ENCODE measurements around the gene CARS2.

Gene CARS2

DNA sequence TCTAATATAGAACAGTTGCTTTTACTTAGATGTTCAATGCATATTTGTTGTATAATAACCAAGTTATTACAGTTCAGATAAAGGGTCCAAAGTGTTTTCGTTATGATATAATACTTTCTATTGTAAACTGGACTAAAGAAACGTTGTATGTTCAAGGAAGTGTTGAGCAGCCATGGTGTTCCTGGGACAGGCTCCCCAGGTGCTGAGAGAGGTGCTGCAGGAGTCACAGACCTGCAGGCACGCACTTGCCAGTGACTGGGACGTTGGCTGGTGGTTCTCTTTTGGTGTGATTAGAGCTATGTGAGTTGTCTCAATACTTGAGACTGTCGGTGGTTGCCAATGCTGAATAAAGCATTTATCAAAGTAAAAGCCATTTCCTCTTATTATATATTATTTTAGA is 17.1 kb upstream of the CARS2 start:
- CTCF ChIA-PET = no interaction called here
- H3K27ac ChIP-seq (ENCODE audit: extremely low read depth, low read depth, low read length) = no peak overlapping the region
- POLR2A ChIA-PET = interaction anchor here (1.4 kb wide), 1 partner anchor 8 kb away, joined by 7 read pairs; no protein-coding TSS in a partner anchor
- H3K4me1 ChIP-seq (ENCODE audit: control insufficient read depth, insufficient read depth, low read length) = no peaks in the 10 kb centered on the region; the same call in 1 of the 2 replicates
- H3K9me3 ChIP-seq (ENCODE audit: control insufficient read depth, insufficient read depth, low read depth, low read length) = no peaks in the 10 kb centered on the region
- H3K4me3 ChIP-seq (ENCODE audit: low read depth, low read length) = no peak overlapping the region
- TF ChIP-seq ZBTB49 (tag by site-specific recombination; IDR thresholded peaks at IDR 0.05; ENCODE audit: low read depth) (no peak), ZNF16 (tag by site-specific recombination; IDR thresholded peaks at IDR 0.05; ENCODE audit: low read depth) (no peak), ZSCAN5A (tag by site-specific recombination; IDR thresholded peaks at IDR 0.05) (no peak), ZFP41 (tag by site-specific recombination; IDR thresholded peaks at IDR 0.05; ENCODE audit: borderline replicate concordance) (no peak), ZBTB44 (tag by site-specific recombination; IDR thresholded peaks at IDR 0.05) (no peak), ZNF624 (tag by site-specific recombination; IDR thresholded peaks at IDR 0.05) (no peak), SP2 (tag by site-specific recombination; IDR thresholded peaks at IDR 0.05) (no peak), AEBP2 (tag by site-specific recombination; IDR thresholded peaks at IDR 0.05; ENCODE audit: borderline replicate concordance) (no peak), ZNF2 (tag by site-specific recombination; IDR thresholded peaks at IDR 0.05) (no peak)
- H3K36me3 ChIP-seq (ENCODE audit: control insufficient read depth in 2 of 2, insufficient read depth in 1 of 2, low read length in 2 of 2) = peaks cover 0 to 15% of the 10 kb centered on the region in 2 experiments; a peak in 2 of 3 replicates

DNA sequence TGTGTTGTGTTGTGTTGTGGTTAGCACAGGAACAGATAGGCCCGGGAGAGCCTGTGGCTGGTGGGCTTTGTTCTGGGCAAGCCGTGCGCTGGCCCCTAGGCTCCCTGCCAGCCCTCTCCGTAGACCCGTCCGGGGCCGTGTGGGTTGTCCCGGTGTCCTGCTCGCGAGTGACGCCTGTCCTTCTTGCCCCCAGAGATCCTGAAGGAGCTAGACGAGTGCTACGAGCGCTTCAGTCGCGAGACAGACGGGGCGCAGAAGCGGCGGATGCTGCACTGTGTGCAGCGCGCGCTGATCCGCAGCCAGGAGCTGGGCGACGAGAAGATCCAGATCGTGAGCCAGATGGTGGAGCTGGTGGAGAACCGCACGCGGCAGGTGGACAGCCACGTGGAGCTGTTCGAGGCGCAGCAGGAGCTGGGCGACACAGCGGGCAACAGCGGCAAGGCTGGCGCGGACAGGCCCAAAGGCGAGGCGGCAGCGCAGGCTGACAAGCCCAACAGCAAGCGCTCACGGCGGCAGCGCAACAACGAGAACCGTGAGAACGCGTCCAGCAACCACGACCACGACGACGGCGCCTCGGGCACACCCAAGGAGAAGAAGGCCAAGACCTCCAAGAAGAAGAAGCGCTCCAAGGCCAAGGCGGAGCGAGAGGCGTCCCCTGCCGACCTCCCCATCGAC is 13.3 kb upstream of the CARS2 start:
- Histone ChIP-seq H3K36me3 (ENCODE audit: control insufficient read depth in 2 of 2, insufficient read depth in 1 of 2, low read length in 2 of 2) (peaks cover 0 to 15% of the 10 kb centered on the region in 2 experiments; a peak in 2 of 3 replicates), H3K27ac (ENCODE audit: extremely low read depth, low read depth, low read length) (no peak overlapping the region), H3K9me3 (ENCODE audit: control insufficient read depth, insufficient read depth, low read depth, low read length) (no peaks in the 10 kb centered on the region), H3K4me3 (ENCODE audit: low read depth, low read length) (no peak overlapping the region), H3K4me1 (ENCODE audit: control insufficient read depth, insufficient read depth, low read length) (peaks cover 2% of the 10 kb centered on the region; the same call in 1 of the 2 replicates)
- ChIA-PET CTCF (interaction anchor here (0.6 kb wide), 1 partner anchor 27 kb away, joined by 3 read pairs; no protein-coding TSS in a partner anchor), POLR2A (no interaction called here)
- TF ChIP-seq ZNF202 (tag by site-specific recombination; IDR thresholded peaks at IDR 0.05; ENCODE audit: borderline replicate concordance) (peak; percentile 76), HOXC10 (CRISPR knock-in tag; IDR thresholded peaks at IDR 0.05) (no peak)

DNA sequence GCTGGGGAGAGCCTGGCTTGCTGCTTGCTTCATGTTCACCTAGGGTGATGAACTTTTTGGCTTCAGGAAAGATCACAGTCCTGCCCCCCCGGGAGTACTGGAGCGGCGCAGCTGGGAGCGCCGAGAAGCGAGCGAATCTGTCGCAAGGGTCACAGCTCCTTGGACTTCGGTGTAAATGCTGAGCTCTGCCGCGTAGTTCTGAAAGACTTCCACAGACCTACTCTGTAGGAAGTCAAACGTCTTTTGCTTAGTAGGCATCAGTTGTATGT is 10.3 kb upstream of the CARS2 start:
- no peaks in the 10 kb centered on the region for H3K9me3 ChIP-seq (ENCODE audit: control insufficient read depth, insufficient read depth, low read depth, low read length)
- H3K27ac ChIP-seq (ENCODE audit: extremely low read depth, low read depth, low read length) = peak overlapping the region; percentile 68; the same call in 1 of the 2 replicates
- peaks cover 0 to 15% of the 10 kb centered on the region in 2 experiments; a peak in 2 of 3 replicates for H3K36me3 ChIP-seq (ENCODE audit: control insufficient read depth in 2 of 2, insufficient read depth in 1 of 2, low read length in 2 of 2)
- POLR2A ChIA-PET = interaction anchor here (1.0 to 2.3 kb wide), 2 partner anchors 10 to 39 kb away, joined by 3 to 35 read pairs; partner anchors contain the start of gene CARS2
- peak overlapping the region; percentile 85 for H3K4me3 ChIP-seq (ENCODE audit: low read depth, low read length)
- CTCF ChIA-PET = interaction anchor here (1.1 to 1.5 kb wide), 4 partner anchors 14 to 104 kb away, joined by 3 to 5 read pairs (median 3); no protein-coding TSS in a partner anchor
- peaks cover 2% of the 10 kb centered on the region; the same call in 1 of the 2 replicates for H3K4me1 ChIP-seq (ENCODE audit: control insufficient read depth, insufficient read depth, low read length)
- TF ChIP-seq, protein P1, sequence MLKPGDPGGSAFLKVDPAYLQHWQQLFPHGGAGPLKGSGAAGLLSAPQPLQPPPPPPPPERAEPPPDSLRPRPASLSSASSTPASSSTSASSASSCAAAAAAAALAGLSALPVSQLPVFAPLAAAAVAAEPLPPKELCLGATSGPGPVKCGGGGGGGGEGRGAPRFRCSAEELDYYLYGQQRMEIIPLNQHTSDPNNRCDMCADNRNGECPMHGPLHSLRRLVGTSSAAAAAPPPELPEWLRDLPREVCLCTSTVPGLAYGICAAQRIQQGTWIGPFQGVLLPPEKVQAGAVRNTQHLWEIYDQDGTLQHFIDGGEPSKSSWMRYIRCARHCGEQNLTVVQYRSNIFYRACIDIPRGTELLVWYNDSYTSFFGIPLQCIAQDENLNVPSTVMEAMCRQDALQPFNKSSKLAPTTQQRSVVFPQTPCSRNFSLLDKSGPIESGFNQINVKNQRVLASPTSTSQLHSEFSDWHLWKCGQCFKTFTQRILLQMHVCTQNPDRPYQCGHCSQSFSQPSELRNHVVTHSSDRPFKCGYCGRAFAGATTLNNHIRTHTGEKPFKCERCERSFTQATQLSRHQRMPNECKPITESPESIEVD (tag by site-specific recombination; IDR thresholded peaks at IDR 0.05) = no peak
- TF ChIP-seq, protein P2, sequence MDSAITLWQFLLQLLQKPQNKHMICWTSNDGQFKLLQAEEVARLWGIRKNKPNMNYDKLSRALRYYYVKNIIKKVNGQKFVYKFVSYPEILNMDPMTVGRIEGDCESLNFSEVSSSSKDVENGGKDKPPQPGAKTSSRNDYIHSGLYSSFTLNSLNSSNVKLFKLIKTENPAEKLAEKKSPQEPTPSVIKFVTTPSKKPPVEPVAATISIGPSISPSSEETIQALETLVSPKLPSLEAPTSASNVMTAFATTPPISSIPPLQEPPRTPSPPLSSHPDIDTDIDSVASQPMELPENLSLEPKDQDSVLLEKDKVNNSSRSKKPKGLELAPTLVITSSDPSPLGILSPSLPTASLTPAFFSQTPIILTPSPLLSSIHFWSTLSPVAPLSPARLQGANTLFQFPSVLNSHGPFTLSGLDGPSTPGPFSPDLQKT (IDR thresholded peaks at IDR 0.05; ENCODE audit: borderline replicate concordance, low read depth, low read length) = no peak
- TF ChIP-seq ZNF155 (tag by site-specific recombination; IDR thresholded peaks at IDR 0.05) (no peak), ZNF184 (tag by site-specific recombination; IDR thresholded peaks at IDR 0.05) (no peak), OVOL3 (tag by site-specific recombination; IDR thresholded peaks at IDR 0.05) (no peak), ZNF791 (tag by site-specific recombination; IDR thresholded peaks at IDR 0.05) (no peak), ZNF561 (tag by site-specific recombination; IDR thresholded peaks at IDR 0.05; ENCODE audit: borderline replicate concordance) (no peak), GFI1B (tag by site-specific recombination; IDR thresholded peaks at IDR 0.05) (no peak), ZNF292 (tag by site-specific recombination; IDR thresholded peaks at IDR 0.05; ENCODE audit: borderline replicate concordance, low read depth) (no peak), ZNF311 (tag by site-specific recombination; IDR thresholded peaks at IDR 0.05; ENCODE audit: borderline replicate concordance) (no peak)

All from HEK293 (cell line).